ENCODE data around the gene YIF1A. TPM values are rescaled to one million over a fixed set of nuclear protein-coding genes. Genes with fewer than 3 reads are reported as not detected.
A peak's percentile ranks its signal among the peaks of the same experiment; 100 is the strongest.

YIF1A gene
- total and polyA plus RNA-seq, 7 experiments from 2014 or later = 25.0 to 66.2 (median 34.1) TPM

DNA sequence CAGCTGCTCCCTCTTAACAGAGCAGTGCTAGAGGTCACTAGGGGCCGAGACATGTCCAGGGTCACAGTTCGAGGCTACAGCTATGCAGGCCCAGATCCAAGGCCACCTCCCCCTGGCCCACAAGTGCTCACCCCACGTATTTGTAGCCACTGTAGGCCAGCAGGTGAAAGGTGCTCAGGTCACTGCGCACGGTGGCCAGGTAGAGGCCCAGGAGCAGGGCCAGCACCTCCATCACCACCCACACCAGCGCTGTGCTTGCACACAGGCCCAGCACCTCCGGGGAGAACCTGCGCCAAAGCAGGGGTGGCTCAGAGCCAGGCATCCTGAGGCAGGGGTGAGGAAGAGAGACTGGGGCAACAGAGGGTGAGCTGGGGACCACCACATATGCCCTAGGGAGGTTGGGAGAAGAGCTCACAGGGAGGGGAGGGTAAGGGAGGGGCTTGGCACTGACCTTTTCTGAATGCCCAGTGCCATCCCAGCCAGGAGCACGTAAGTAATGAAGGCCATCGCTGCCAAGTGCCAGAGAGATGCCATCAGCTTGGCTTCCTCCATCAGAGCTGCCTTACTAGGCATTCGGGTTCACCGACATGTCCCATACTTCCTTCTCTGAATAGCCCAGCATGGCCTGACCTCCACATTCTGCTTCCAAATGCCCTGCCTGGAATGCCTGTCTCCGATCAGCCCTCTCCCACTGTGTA lies 3.5 kb downstream of the YIF1A start:
- Mint-ChIP-seq H3K27me3 (peaks cover 0 to 12% (median 0%) of the 10 kb centered on the region in 5 donors), H3K27ac (no peak overlapping the region), H3K4me1 (peaks cover 23 to 58% (median 48%) of the 10 kb centered on the region in 7 donors), H3K36me3 (no peaks in the 10 kb centered on the region), H3K4me3 (peak overlapping the region in 3 of 10 donors; percentile 21 to 34 (median 25)), H3K9me3 (peaks cover 0 to 3% (median 0%) of the 10 kb centered on the region in 11 donors)
- H3K27me3 ChIP-seq (ENCODE audit: control insufficient read depth in 2 of 2, insufficient read depth in 2 of 2, low read length in 2 of 2) = no peaks in the 10 kb centered on the region
- ChIA-PET POLR2A (interaction anchor here (1.1 to 4.4 kb wide), 2 partner anchors 17 to 64 kb away, joined by 3 to 28 read pairs; partner anchors contain the start of gene RAB1B), CTCF (interaction anchor here (0.6 to 1.5 kb wide), 5 partner anchors 13 to 104 kb away, joined by 3 to 5 read pairs (median 5); no protein-coding TSS in a partner anchor)
- no peaks in the 10 kb centered on the region for H3K9me3 ChIP-seq (ENCODE audit: control insufficient read depth in 2 of 3, low read length in 3 of 3)
- no peak overlapping the region for H3K4me3 ChIP-seq (ENCODE audit: low read length)
- DNase-seq (no peak), ATAC-seq (no peak)
- intact Hi-C loops (cut with micrococcal nuclease) = loop anchor here (10.0 kb wide), 3 partner anchors 231 to 1199 kb away; partner anchors contain the start of genes AIP (in 1 of the 2), MALAT1 (in 1 of the 2) and SF3B2 (in 1 of the 2)
- peaks cover 30 to 33% of the 10 kb centered on the region in 2 donors for H3K4me1 ChIP-seq (ENCODE audit: control insufficient read depth in 2 of 2, insufficient read depth in 2 of 2, low read length in 2 of 2)
- H3K27ac ChIP-seq (ENCODE audit: low read depth, low read length) = no peak overlapping the region
- H3K36me3 ChIP-seq (ENCODE audit: control insufficient read depth in 2 of 3, insufficient read depth in 3 of 3, low read length in 3 of 3) = peaks cover 0 to 13% (median 0%) of the 10 kb centered on the region in 3 experiments

DNA sequence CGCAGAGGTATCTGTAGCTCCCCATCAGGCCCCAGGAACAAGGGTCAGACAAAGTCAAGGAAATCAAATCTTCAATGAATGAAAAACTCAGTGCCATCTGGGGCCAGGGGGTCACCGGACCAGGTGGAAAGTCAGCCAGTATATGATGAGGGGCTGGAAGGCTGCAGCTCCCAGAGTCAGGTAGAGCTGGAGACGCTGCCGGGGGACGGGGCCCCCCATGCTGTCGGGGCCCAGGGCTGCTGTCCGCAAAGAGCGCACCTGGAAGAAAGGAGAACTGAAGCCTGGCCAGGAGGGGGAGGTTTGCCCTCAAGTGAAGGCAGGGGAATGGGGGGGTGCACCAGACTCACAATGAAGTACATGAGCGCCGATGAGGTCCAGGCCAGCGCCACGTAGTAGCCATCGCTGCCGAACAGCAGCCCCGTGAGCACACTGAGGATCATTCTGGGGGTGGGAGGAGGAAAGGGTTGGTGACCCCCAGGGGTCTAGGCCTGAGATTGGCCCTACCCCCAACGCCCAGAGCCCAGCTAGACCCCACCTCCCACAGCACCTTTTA lies 4.3 kb downstream of the YIF1A start:
- DNase-seq = no peak
- Mint-ChIP-seq H3K9me3 (peaks cover 0 to 3% (median 0%) of the 10 kb centered on the region in 11 donors), H3K4me3 (no peak overlapping the region), H3K36me3 (peaks cover 0 to under 1% (median 0%) of the 10 kb centered on the region in 5 donors), H3K27me3 (peaks cover 0 to 9% (median 0%) of the 10 kb centered on the region in 5 donors), H3K27ac (peak overlapping the region in 2 of 9 donors; percentile 5 to 46), H3K4me1 (peaks cover 18 to 51% (median 41%) of the 10 kb centered on the region in 7 donors)
- ChIA-PET CTCF (interaction anchor here (1.0 to 1.5 kb wide), 3 partner anchors 18 to 27 kb away, joined by 3 to 5 read pairs (median 3); no protein-coding TSS in a partner anchor), POLR2A (interaction anchor here (1.1 kb wide), 2 partner anchors 28 to 63 kb away, joined by 3 read pairs; no protein-coding TSS in a partner anchor)
- no peak overlapping the region for H3K4me3 ChIP-seq (ENCODE audit: low read length)
- peaks cover 0 to 13% (median 0%) of the 10 kb centered on the region in 3 experiments for H3K36me3 ChIP-seq (ENCODE audit: control insufficient read depth in 2 of 3, insufficient read depth in 3 of 3, low read length in 3 of 3)
- H3K9me3 ChIP-seq (ENCODE audit: control insufficient read depth in 2 of 3, low read length in 3 of 3) = no peaks in the 10 kb centered on the region
- peaks cover 23 to 27% of the 10 kb centered on the region in 2 donors for H3K4me1 ChIP-seq (ENCODE audit: control insufficient read depth in 2 of 2, insufficient read depth in 2 of 2, low read length in 2 of 2)
- H3K27ac ChIP-seq (ENCODE audit: low read depth, low read length) = no peak overlapping the region
- no peak for ATAC-seq
- intact Hi-C loops (cut with micrococcal nuclease) = loop anchor here (10.0 kb wide), 3 partner anchors 230 to 1200 kb away; partner anchors contain the start of genes AIP (in 1 of the 2), MALAT1 (in 1 of the 2) and SF3B2 (in 1 of the 2)
- H3K27me3 ChIP-seq (ENCODE audit: control insufficient read depth in 2 of 2, insufficient read depth in 2 of 2, low read length in 2 of 2) = no peaks in the 10 kb centered on the region

DNA sequence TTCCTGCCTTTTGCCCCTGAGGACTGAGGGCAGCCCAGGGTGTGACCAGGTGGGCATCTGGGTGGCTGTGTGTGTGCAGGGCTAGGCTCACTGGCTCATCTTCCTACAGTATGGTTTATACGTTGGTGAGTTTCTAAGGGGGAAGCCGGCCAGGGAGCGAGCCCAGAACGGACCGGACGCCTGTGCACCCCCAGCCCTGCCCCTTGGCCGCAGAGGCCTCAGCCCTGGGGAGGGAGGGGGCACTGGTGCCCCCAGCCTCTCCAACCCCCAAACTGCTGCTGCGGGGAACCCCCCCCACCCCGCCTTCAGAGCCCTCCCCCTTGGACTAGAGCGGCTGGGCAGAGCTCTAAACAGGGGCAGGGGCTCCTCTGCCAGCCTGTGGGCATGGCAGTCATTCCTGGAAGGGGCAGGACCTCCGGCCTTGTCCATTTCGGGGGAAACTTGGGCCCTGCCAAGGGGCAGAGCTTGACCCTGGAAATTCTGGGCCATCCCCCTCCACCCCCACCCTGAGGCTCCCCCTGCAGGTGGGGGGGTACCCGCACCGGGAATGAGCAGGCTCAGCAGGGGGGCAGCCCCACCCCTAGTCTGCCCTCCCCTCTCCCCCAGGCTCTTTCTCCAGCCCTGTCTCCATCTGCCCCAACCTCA lies 5.4 kb downstream of the YIF1A start:
- H3K27me3 ChIP-seq (ENCODE audit: control insufficient read depth in 2 of 2, insufficient read depth in 2 of 2, low read length in 2 of 2) = no peaks in the 10 kb centered on the region
- CTCF ChIA-PET = interaction anchor here (0.8 to 2.8 kb wide), 5 partner anchors 15 to 60 kb away, joined by 3 to 25 read pairs (median 5); partner anchors contain the start of gene RAB1B
- DNase-seq = no peak
- H3K36me3 Mint-ChIP-seq = peaks cover 0 to 2% (median 0%) of the 10 kb centered on the region in 5 donors
- intact Hi-C loops (cut with micrococcal nuclease) = loop anchor here (10.0 kb wide), 3 partner anchors 229 to 1201 kb away; partner anchors contain the start of genes AIP (in 1 of the 2), MALAT1 (in 1 of the 2) and SF3B2 (in 1 of the 2)
- peaks cover 24 to 28% of the 10 kb centered on the region in 2 donors for H3K4me1 ChIP-seq (ENCODE audit: control insufficient read depth in 2 of 2, insufficient read depth in 2 of 2, low read length in 2 of 2)
- H3K27me3 Mint-ChIP-seq = peaks cover 0 to 14% (median 0%) of the 10 kb centered on the region in 5 donors
- H3K4me3 ChIP-seq (ENCODE audit: low read length) = no peak overlapping the region
- no peak overlapping the region for H3K27ac ChIP-seq (ENCODE audit: low read depth, low read length)
- H3K27ac Mint-ChIP-seq = peak overlapping the region in 5 of 9 donors; percentile 17 to 85 (median 76)
- H3K4me3 Mint-ChIP-seq = no peak overlapping the region
- H3K36me3 ChIP-seq (ENCODE audit: control insufficient read depth in 2 of 3, insufficient read depth in 3 of 3, low read length in 3 of 3) = peaks cover 0 to 13% (median 0%) of the 10 kb centered on the region in 3 experiments
- no peak for ATAC-seq
- H3K9me3 Mint-ChIP-seq = peaks cover 0 to 3% (median 0%) of the 10 kb centered on the region in 11 donors
- H3K4me1 Mint-ChIP-seq = peaks cover 18 to 51% (median 39%) of the 10 kb centered on the region in 7 donors
- POLR2A ChIA-PET = interaction anchor here (0.9 to 6.8 kb wide), 3 partner anchors 8 to 29 kb away, joined by 3 to 56 read pairs (median 5); partner anchors contain the start of genes RAB1B and TMEM151A
- H3K9me3 ChIP-seq (ENCODE audit: control insufficient read depth in 2 of 3, low read length in 3 of 3) = no peaks in the 10 kb centered on the region

DNA sequence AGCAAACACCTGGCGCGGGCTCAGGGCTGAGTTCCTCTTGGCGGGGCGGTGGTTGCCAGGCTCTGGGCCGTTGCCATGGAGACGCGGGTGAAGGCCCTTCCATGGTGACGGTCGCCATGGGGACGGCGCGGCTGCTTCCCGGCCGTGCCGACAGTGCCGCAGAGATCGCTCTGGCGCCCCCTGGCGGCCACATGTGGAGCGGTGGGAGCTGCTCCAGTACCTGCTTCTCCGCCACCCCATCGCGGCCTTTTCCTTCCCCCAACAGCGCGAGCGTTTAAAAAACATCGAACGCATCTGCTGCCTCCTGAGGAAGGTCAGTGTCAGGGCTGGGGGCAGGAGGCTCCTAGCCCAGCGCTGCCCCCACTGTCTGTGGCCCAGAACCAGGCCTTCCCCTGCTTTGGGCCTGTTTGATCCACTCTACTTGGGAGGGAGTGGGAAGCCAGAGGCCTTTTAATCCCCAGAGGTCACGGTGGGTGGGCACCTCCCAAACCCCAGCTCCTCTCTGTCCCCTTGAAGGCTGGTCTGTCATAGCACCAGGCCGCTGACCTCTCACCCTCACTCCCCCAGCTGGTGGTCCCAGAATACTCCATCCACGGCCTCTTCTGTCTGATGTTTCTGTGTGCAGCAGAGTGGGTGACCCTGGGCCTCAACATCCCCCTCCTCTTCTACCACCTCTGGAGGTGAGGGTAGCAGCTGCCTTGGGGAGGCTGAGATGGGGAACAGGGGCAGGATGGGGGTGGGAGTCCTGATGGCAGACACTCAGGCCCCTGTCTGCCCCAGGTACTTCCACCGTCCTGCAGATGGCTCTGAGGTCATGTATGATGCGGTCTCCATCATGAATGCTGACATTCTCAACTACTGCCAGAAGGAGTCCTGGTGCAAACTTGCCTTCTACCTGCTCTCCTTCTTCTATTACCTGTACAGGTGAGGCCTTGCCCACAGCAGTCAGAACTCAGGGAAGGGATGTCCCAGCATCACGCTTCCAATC lies 6.2 kb downstream of the YIF1A start:
- Histone ChIP-seq H3K4me3 (ENCODE audit: low read length) (no peak overlapping the region), H3K27me3 (ENCODE audit: control insufficient read depth in 2 of 2, insufficient read depth in 2 of 2, low read length in 2 of 2) (no peaks in the 10 kb centered on the region), H3K9me3 (ENCODE audit: control insufficient read depth in 2 of 3, low read length in 3 of 3) (no peaks in the 10 kb centered on the region), H3K27ac (ENCODE audit: low read depth, low read length) (peak overlapping the region; percentile 27), H3K4me1 (ENCODE audit: control insufficient read depth in 2 of 2, insufficient read depth in 2 of 2, low read length in 2 of 2) (peaks cover 16 to 21% of the 10 kb centered on the region in 2 donors), H3K36me3 (ENCODE audit: control insufficient read depth in 2 of 3, insufficient read depth in 3 of 3, low read length in 3 of 3) (peaks cover 0 to 13% (median 0%) of the 10 kb centered on the region in 3 experiments)
- Mint-ChIP-seq H3K36me3 (peaks cover 0 to 2% (median 0%) of the 10 kb centered on the region in 5 donors), H3K27me3 (peaks cover 0 to 14% (median 0%) of the 10 kb centered on the region in 5 donors), H3K4me3 (peak overlapping the region in 9 of 10 donors; percentile 16 to 72 (median 59)), H3K9me3 (peaks cover 0 to 3% (median 0%) of the 10 kb centered on the region in 11 donors), H3K27ac (peak overlapping the region; percentile 68 to 93 (median 85)), H3K4me1 (peaks cover 18 to 52% (median 37%) of the 10 kb centered on the region in 7 donors)
- ChIA-PET POLR2A (interaction anchor here (0.7 to 6.8 kb wide), 7 partner anchors 8 to 146 kb away, joined by 3 to 56 read pairs (median 5); partner anchors contain the start of genes BRMS1, RAB1B and TMEM151A), CTCF (interaction anchor here (0.8 to 2.8 kb wide), 7 partner anchors 14 to 214 kb away, joined by 3 to 25 read pairs (median 7); partner anchors contain the start of gene RAB1B)
- intact Hi-C loops (cut with micrococcal nuclease) = loop anchor here (1.0 to 10.0 kb wide), 6 partner anchors 14 to 1202 kb away; partner anchors contain the start of genes RAB1B (in 2 of the 2), AIP (in 1 of the 2), MALAT1 (in 1 of the 2) and SF3B2 (in 1 of the 2)
- DNase-seq = peak; percentile 96 to 100 (median 99)
- peak; percentile 94 for ATAC-seq

All from naive thymus-derived CD4-positive, alpha-beta T cell (primary cell).